IPS-18a (cell line): ENCODE data around the gene TMEM161B.

Experiments
- H3K27ac ChIP-seq: one replicate; pipeline ENCODE4 v1.5.1; 2013; ENCODE audit warnings: low read length
- H3K27me3 ChIP-seq: one replicate; pipeline ENCODE4 v1.6.1; 2013; ENCODE audit warnings: mild to moderate bottlenecking, low read length; ENCODE audit not compliant: control insufficient read depth, insufficient read depth
- H3K36me3 ChIP-seq: one replicate; pipeline ENCODE4 v1.6.1; 2013; ENCODE audit warnings: low read depth, low read length; ENCODE audit not compliant: control insufficient read depth
- H3K4me1 ChIP-seq: one replicate; pipeline ENCODE4 v1.6.1; 2013; ENCODE audit warnings: low read depth, low read length; ENCODE audit not compliant: control insufficient read depth
- H3K4me3 ChIP-seq: one replicate; pipeline ENCODE4 v1.5.1; 2013; ENCODE audit warnings: low read length
- H3K9ac ChIP-seq: one replicate; pipeline ENCODE4 v1.6.1; 2013; ENCODE audit warnings: mild to moderate bottlenecking, low read length, moderate library complexity
- H3K9me3 ChIP-seq: one replicate; pipeline ENCODE4 v1.6.1; 2013; ENCODE audit warnings: low read depth, low read length; ENCODE audit not compliant: control insufficient read depth

The TMEM161B gene

DNA sequence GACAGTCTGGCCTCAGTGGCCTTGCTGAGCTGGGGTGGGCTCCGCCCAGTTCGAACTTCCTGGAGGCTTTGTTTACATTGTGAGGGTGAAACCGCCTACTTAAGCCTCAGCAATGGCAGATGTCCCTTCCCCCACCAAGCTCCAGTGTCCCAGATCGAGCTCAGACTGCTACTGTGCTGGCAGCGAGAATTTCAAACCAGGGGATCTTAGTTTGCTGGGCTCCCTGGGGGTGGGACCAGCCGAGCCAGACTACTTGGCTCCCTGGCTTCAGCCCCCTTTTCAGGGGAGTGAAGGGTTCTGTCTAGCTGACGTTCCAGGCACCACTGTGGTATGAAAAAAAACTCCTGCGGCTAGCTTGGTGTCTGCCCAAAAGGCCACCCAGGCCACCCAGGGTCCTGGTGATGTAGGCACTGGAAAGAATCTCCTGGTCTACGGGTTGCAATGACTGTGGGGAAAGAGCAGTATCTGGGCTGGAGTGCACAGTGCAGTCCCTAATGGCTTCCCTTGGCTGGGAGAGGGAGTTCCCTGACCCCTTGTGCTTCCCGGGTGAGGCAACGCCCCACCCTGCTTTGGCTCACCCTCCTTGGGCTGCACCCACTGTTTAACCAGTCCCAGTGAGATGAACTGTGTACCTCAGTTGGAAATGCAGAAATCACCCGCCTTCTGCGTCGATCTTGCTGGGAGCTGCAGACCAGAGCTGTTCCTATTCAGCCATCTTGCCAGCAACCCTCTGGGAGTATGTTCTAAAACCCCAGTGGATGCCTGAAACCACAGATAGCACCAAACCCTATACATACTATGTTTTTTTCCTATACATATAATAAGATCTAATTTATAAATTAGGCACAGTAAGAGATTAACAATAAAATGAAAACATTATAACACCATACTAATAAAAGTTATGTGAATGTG lies 95.5 kb downstream of the TMEM161B start:
- Histone ChIP-seq H3K27ac (no peak overlapping the region), H3K9ac (no peak overlapping the region), H3K4me3 (no peak overlapping the region)

DNA sequence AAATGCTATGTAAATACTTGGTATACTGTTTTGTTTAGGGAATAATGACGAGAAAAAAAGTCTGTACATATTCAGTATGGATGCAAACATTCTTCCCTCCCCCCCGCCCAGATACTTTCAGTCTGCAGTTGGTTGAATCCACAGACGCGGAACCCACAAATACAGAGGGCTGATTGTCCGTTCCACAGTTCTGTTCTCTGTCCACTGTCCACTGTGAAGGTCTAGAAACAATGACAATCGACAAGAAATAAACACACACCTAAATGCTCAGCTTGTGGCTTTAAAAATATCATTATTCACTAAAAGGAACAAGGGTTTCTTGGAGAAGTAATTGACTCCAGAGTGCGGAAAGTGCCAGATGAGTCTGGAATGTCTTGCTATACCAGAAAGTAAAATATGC lies 109.1 kb downstream of the TMEM161B start:
- no peaks in the 10 kb centered on the region for H3K9me3 ChIP-seq
- H3K27me3 ChIP-seq, result no peaks in the 10 kb centered on the region
- H3K9ac ChIP-seq, result no peak overlapping the region
- H3K4me1 ChIP-seq, result no peaks in the 10 kb centered on the region
- no peak overlapping the region for H3K4me3 ChIP-seq
- no peak overlapping the region for H3K27ac ChIP-seq
- H3K36me3 ChIP-seq, result no peaks in the 10 kb centered on the region

More for the DNA sequence above, 95.5 kb downstream of the TMEM161B start:
- H3K9me3 ChIP-seq, result peaks cover 2% of the 10 kb centered on the region
- H3K36me3 ChIP-seq, result no peaks in the 10 kb centered on the region
- no peaks in the 10 kb centered on the region for H3K27me3 ChIP-seq
- H3K4me1 ChIP-seq, result peaks cover 9% of the 10 kb centered on the region

DNA sequence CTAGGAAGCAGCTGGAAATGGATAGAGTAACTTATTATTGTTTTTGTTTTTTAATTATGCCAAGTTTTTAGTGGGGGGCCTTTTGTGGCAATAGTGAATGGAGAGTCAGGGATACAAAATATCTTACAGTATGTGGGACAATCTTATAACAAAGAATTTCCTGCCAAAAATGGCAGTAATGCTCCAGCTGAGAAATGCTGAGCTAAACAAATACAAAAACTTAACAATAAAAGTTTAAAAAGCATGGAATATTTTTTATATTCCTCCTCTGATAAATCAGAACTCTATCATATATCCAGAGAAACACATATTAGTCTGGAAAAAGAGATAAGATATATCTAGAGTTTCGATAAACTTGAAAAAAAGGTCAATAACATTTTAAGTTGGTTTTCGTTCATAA lies 110.6 kb downstream of the TMEM161B start:
- Histone ChIP-seq H3K9me3 (no peaks in the 10 kb centered on the region), H3K4me3 (no peak overlapping the region), H3K9ac (no peak overlapping the region), H3K27ac (no peak overlapping the region), H3K27me3 (no peaks in the 10 kb centered on the region), H3K4me1 (no peaks in the 10 kb centered on the region), H3K36me3 (no peaks in the 10 kb centered on the region)

DNA sequence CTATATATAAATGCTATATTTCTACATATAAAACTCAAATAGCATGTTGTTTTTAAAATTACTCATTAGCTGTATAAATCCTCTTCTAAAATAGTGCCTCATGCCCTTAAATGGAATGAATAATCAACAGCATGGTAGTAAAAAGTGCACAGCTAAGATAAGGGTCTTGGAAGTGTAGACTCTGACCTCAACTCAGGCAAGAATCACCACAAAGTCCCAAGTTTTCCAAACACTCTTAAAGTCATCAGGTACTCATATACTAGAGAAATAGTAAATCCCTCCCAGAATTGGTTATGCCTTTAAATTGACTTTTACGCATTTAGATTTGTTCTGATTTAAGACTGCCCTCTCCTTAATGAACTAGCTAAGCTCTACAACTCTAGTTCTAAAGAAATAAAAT lies 113.8 kb downstream of the TMEM161B start:
- Histone ChIP-seq H3K9me3 (peaks cover 4% of the 10 kb centered on the region), H3K27ac (no peak overlapping the region), H3K9ac (no peak overlapping the region), H3K4me1 (no peaks in the 10 kb centered on the region), H3K36me3 (no peaks in the 10 kb centered on the region), H3K4me3 (no peak overlapping the region), H3K27me3 (no peaks in the 10 kb centered on the region)

DNA sequence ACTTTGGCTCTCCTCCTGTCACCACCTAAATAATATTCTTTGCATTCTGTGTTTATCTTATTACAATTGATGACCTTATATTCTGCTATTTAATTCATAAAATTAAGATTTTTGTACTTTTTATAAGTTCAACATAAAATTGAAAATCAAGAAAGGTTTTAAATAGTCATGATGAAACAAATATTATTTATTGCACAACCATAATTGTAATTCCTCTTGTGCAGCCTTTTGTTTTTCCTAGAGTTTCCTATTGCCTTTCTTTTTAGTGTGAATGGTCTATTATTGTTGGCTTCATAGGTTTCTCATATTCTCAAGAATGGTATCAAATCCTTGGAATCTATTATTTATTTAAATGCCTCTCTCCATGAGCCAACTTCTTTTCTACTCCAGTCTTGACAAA lies 117.9 kb downstream of the TMEM161B start:
- Histone ChIP-seq H3K4me1 (peaks cover 7% of the 10 kb centered on the region), H3K27ac (no peak overlapping the region), H3K36me3 (no peaks in the 10 kb centered on the region), H3K9me3 (peaks cover 4% of the 10 kb centered on the region), H3K9ac (no peak overlapping the region), H3K4me3 (no peak overlapping the region), H3K27me3 (peaks cover 23% of the 10 kb centered on the region)

DNA sequence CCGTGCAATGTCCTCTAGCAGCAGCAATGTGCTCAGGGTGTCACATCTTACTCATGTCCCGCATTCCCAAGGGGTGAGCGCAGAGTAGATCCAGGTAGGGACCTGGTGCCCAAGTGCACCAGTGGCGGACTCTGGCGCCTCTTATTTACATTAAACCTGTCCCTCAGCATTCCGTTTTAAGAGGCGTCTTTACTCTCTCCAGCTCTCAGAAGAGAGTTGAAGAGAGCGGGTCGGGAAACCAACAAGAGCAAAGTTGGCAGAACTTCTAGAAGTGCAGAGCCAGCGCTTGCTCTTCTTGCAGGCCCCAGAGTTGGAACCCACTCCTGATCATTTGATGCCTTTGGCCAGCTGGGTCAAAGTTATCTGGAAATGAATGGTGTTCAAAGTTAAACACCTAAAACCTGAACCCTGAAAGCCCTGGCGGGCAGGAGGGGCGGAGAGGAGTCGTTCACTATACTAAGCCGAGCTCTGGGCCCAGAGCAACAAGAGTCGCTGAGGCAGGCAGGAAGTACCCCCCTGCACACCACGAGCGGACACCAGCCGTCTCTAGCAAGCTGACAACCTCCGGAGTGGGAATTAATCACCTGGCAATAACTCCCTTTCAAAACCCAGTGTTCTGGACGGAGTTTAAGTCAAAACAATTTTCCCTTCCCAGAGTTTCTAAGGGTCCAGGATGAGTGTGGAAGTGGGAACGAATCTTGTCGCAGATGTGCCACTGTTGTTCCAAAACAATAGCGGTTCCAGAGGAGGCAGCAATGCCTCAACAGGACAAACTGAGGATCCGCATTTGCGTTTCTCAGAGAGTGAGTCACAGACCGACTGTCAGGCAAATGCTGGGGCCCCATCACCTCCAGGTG lies 122.8 kb downstream of the TMEM161B start:
- H3K4me3 ChIP-seq, result peak overlapping the region; percentile 55
- H3K27me3 ChIP-seq, result peaks cover 67% of the 10 kb centered on the region
- H3K9ac ChIP-seq, result no peak overlapping the region
- H3K27ac ChIP-seq, result no peak overlapping the region
- peaks cover 39% of the 10 kb centered on the region for H3K4me1 ChIP-seq
- no peaks in the 10 kb centered on the region for H3K36me3 ChIP-seq
- H3K9me3 ChIP-seq, result peaks cover 2% of the 10 kb centered on the region

DNA sequence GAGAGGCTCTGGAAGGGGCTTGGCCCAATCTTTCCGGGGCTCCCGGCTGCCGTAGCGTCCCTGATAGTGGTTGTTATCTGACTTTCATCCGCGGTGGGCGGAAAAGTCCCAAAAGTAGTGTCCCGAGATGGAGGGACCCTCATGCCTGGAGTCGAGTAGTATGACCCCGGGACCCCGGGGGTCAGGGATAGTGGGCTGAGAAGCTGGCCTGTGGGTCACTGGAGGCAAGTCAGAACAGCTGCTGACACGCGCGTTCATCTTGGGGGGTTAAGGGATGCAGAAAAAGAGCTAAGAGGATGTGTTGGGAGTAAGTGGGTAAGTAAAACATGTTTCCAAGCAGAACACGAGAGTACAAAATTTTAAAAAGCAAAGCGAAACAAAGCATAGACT lies 123.4 kb downstream of the TMEM161B start:
- H3K9me3 ChIP-seq, result no peaks in the 10 kb centered on the region
- peaks cover 42% of the 10 kb centered on the region for H3K4me1 ChIP-seq
- H3K36me3 ChIP-seq, result no peaks in the 10 kb centered on the region
- H3K27ac ChIP-seq, result no peak overlapping the region
- no peak overlapping the region for H3K9ac ChIP-seq
- H3K4me3 ChIP-seq, result peak overlapping the region; percentile 55
- H3K27me3 ChIP-seq, result peaks cover 74% of the 10 kb centered on the region
